ENCODE results near the gene SBNO1. TPM values are rescaled to one million over a fixed set of nuclear protein-coding genes. Genes with fewer than 3 reads are reported as not detected.

The SBNO1 gene
- total RNA-seq, 1 donor from 2014 or later: 48.6 TPM

- intact Hi-C loops (cut with micrococcal nuclease): loop anchor here (2.0 kb wide), 1 partner anchor 97 kb away; the partner anchor contains the start of gene SBNO1
- H3K9me3 Mint-ChIP-seq: no peaks in the 10 kb centered on the region
- DNase-seq: no peak
- H3K36me3 Mint-ChIP-seq (ENCODE audit: low read depth): peaks cover 3% of the 10 kb centered on the region
- ATAC-seq (ENCODE audit: low read depth): no peak
- no peaks in the 10 kb centered on the region for H3K27me3 Mint-ChIP-seq
- no peak for TF ChIP-seq CTCF (IDR thresholded peaks at IDR 0.05)
- ChIA-PET POLR2A (interaction anchor here (0.8 to 0.9 kb wide), 2 partner anchors 30 to 209 kb away, joined by 3 to 4 read pairs; no protein-coding TSS in a partner anchor), CTCF (interaction anchor here (1.2 to 1.3 kb wide), 2 partner anchors 30 to 352 kb away, joined by 3 to 4 read pairs; no protein-coding TSS in a partner anchor)
- H3K4me1 Mint-ChIP-seq: peaks cover 31% of the 10 kb centered on the region
- peak overlapping the region; percentile 70 for H3K4me3 Mint-ChIP-seq
- no peak overlapping the region for H3K27ac Mint-ChIP-seq
Measured at GRCh38 chr12:123267991-123268843, 96.4 kb downstream of the SBNO1 start.

GRCh38 chr12:123267335-123267920, 97.2 kb downstream of the SBNO1 start:
- POLR2A ChIA-PET: interaction anchor here (0.6 kb wide), 1 partner anchor 364 kb away, joined by 6 read pairs; no protein-coding TSS in a partner anchor

GRCh38 chr12:123266679-123267277, 97.9 kb downstream of the SBNO1 start:
- DNase-seq: no peak
- H3K4me3 Mint-ChIP-seq: no peak overlapping the region
- H3K27me3 Mint-ChIP-seq: no peaks in the 10 kb centered on the region
- TF ChIP-seq CTCF (IDR thresholded peaks at IDR 0.05): no peak
- H3K9me3 Mint-ChIP-seq: no peaks in the 10 kb centered on the region
- POLR2A ChIA-PET: interaction anchor here (0.6 kb wide), 1 partner anchor 365 kb away, joined by 6 read pairs; no protein-coding TSS in a partner anchor
- ATAC-seq (ENCODE audit: low read depth): no peak
- CTCF ChIA-PET: no interaction called here
- H3K36me3 Mint-ChIP-seq (ENCODE audit: low read depth): peaks cover 3% of the 10 kb centered on the region
- intact Hi-C loops (cut with micrococcal nuclease): no loop called here
- no peak overlapping the region for H3K27ac Mint-ChIP-seq
- H3K4me1 Mint-ChIP-seq: peaks cover 27% of the 10 kb centered on the region

More at GRCh38 chr12:123267335-123267920, 97.2 kb downstream of the SBNO1 start:
- no peak for DNase-seq
- Mint-ChIP-seq H3K4me3 (no peak overlapping the region), H3K27ac (no peak overlapping the region), H3K27me3 (no peaks in the 10 kb centered on the region), H3K9me3 (no peaks in the 10 kb centered on the region), H3K4me1 (peaks cover 31% of the 10 kb centered on the region), H3K36me3 (ENCODE audit: low read depth) (peaks cover 3% of the 10 kb centered on the region)
- no peak for TF ChIP-seq CTCF (IDR thresholded peaks at IDR 0.05)
- no peak for ATAC-seq (ENCODE audit: low read depth)
- CTCF ChIA-PET: interaction anchor here (1.2 kb wide), 1 partner anchor 30 kb away, joined by 3 read pairs; no protein-coding TSS in a partner anchor
- intact Hi-C loops (cut with micrococcal nuclease): no loop called here

- ATAC-seq (ENCODE audit: low read depth) (no peak), DNase-seq (no peak)
- Mint-ChIP-seq H3K27ac (no peak overlapping the region), H3K9me3 (no peaks in the 10 kb centered on the region), H3K27me3 (no peaks in the 10 kb centered on the region), H3K4me1 (peaks cover 27% of the 10 kb centered on the region), H3K4me3 (no peak overlapping the region), H3K36me3 (ENCODE audit: low read depth) (peaks cover 6% of the 10 kb centered on the region)
- intact Hi-C loops (cut with micrococcal nuclease): no loop called here
- TF ChIP-seq CTCF (IDR thresholded peaks at IDR 0.05): no peak
- ChIA-PET CTCF (no interaction called here), POLR2A (interaction anchor here (1.6 kb wide), 1 partner anchor 33 kb away, joined by 5 read pairs; the partner anchor contains the start of genes MPHOSPH9 and MTRFR)
Measured at GRCh38 chr12:123265851-123266678, 98.6 kb downstream of the SBNO1 start.
